HTR-8/SVneo (cell line): Measurements from ENCODE around the gene IFNGR1.
A peak's percentile ranks its signal among the peaks of the same experiment; 100 is the strongest.
"Not testable (repeated sequence)": the region's sequence is repeated elsewhere in the genome, so short reads cannot be mapped to it uniquely, and the experiment has no call there.

Experiments
- DNase-seq: peaks from one replicate; pipeline ENCODE4 v3.0.0; 2011; ENCODE audit warnings: low spot score, mixed read lengths; ENCODE audit not compliant: insufficient read length
- FAIRE-seq: peaks from 2 replicates; lab custom pipeline; 2011; peaks lifted over from hg19 to GRCh38; lab: Jason Lieb, UNC

Gene IFNGR1

GRCh38 chr6:137218917-137219663 is at the start of gene IFNGR1:
TSS of gene IFNGR1 (minus strand) at chr6:137219385. CDS start at chr6:137219327, 58 bp downstream.
- DNase-seq = peak; percentile 90
- peak; percentile 79 for FAIRE-seq

GRCh38 chr6:137268911-137269310 is 49.7 kb upstream of the IFNGR1 start:
- DNase-seq (no peak), FAIRE-seq (no peak)

GRCh38 chr6:137266309-137266586 is 47.1 kb upstream of the IFNGR1 start:
- FAIRE-seq (no peak), DNase-seq (no peak)

- FAIRE-seq (no peak), DNase-seq (no peak)
Observed at GRCh38 chr6:137265561-137266308, 46.5 kb upstream of the IFNGR1 start.

GRCh38 chr6:137264311-137265075 is 45.3 kb upstream of the IFNGR1 start:
- no peak for FAIRE-seq

GRCh38 chr6:137261761-137262160 is 42.6 kb upstream of the IFNGR1 start:
- no peak for FAIRE-seq
- DNase-seq = no peak

More at GRCh38 chr6:137264311-137265075, 45.3 kb upstream of the IFNGR1 start:
- no peak for DNase-seq

- FAIRE-seq = no peak
- no peak for DNase-seq
Observed at GRCh38 chr6:137261361-137261760, 42.2 kb upstream of the IFNGR1 start.

GRCh38 chr6:137260217-137260616 is 41.0 kb upstream of the IFNGR1 start:
- DNase-seq (no peak), FAIRE-seq (no peak)

- DNase-seq (no peak), FAIRE-seq (no peak)
Observed at GRCh38 chr6:137259349-137259748, 40.2 kb upstream of the IFNGR1 start.

GRCh38 chr6:137258170-137258569 is 39.0 kb upstream of the IFNGR1 start:
- DNase-seq (no peak), FAIRE-seq (no peak)

GRCh38 chr6:137256350-137257103 is 37.3 kb upstream of the IFNGR1 start:
- DNase-seq (no peak), FAIRE-seq (no peak)

GRCh38 chr6:137254966-137255365 is 35.8 kb upstream of the IFNGR1 start:
- DNase-seq (no peak), FAIRE-seq (no peak)

GRCh38 chr6:137254430-137254829 is 35.2 kb upstream of the IFNGR1 start:
- not testable (repeated sequence) for FAIRE-seq, DNase-seq

GRCh38 chr6:137248702-137249101 is 29.5 kb upstream of the IFNGR1 start:
- DNase-seq (no peak), FAIRE-seq (no peak)

- no peak for FAIRE-seq
- DNase-seq = no peak
Observed at GRCh38 chr6:137247724-137248123, 28.5 kb upstream of the IFNGR1 start.

- DNase-seq = no peak
- no peak for FAIRE-seq
Observed at GRCh38 chr6:137246791-137247202, 27.6 kb upstream of the IFNGR1 start.

- no peak for DNase-seq
- no peak for FAIRE-seq
Observed at GRCh38 chr6:137246164-137246563, 27.0 kb upstream of the IFNGR1 start.

GRCh38 chr6:137241481-137242038 is 22.4 kb upstream of the IFNGR1 start:
- no peak for DNase-seq
- FAIRE-seq = no peak

GRCh38 chr6:137240168-137240567 is 21.0 kb upstream of the IFNGR1 start:
- no peak for DNase-seq
- FAIRE-seq = no peak
